ENCODE results near the gene PHF14.
"Not testable (repeated sequence)": the region's sequence is repeated elsewhere in the genome, so short reads cannot be mapped to it uniquely, and the experiment has no call there.

The PHF14 gene

GRCh38 chr7:10973942-10974911 lies 555 bp downstream of the PHF14 start:
- in situ Hi-C loops (cut with HindIII; ENCODE audit: low sequenced_read_pairs) = no loop called here

DNA sequence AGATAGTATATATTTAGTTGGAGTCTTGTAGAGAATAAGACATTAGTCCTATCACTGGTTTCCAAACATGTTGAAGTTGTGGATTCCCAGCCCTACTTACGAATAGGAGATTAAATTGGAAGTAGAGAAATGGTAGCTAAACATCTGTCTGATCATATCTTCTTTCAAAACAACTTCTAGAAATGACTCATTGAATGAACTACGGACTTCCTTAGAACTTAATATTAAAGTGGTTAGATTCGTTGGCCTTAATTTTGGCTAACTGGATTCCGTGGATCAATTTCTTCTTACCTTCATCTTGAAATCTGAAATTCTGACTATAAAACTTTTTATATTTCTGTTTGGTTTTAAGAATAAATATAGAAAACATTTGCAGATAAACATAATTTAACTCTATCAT lies 3.4 kb downstream of the PHF14 start:
- in situ Hi-C loops (cut with HindIII; ENCODE audit: low sequenced_read_pairs) = no loop called here

GRCh38 chr7:10981317-10981716 lies 7.6 kb downstream of the PHF14 start:
- in situ Hi-C loops (cut with HindIII; ENCODE audit: low sequenced_read_pairs) = no loop called here

GRCh38 chr7:10990748-10991147 lies 17.1 kb downstream of the PHF14 start:
- in situ Hi-C loops (cut with HindIII; ENCODE audit: low sequenced_read_pairs) = not testable (repeated sequence)

DNA sequence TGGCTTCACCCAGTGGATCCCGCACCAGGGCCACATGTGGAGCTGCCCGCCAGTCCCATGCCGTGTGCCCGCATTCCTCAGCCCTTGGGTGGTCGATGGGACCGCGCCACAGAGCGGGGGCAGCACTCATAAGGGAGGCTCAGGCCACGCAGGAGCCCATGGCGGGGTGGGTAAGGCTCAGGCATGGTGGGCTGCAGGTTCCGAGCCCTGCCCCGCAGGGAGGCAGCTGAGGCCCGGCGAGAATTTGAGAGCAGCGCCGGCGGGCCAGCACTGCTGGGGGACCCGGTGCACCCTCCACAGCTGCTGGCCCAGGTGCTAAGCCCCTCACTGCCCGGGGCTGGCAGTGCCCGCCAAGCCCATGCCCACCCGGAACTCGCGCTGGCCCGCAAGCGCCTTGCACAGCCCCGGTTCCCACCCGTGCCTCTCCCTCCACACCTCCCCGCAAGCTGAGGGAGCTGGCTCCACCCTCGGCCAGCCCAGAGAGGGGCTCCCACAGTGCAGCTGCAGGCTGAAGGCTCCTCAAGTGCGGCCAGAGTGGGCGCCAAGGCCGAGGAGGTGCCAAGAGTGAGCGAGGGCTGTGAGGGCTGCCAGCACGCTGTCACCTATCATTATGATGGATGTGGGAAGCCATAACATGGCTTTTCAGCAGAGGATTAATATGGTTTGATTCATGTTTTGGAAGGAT lies 22.0 kb downstream of the PHF14 start:
- in situ Hi-C loops (cut with HindIII; ENCODE audit: low sequenced_read_pairs) = not testable (repeated sequence)

DNA sequence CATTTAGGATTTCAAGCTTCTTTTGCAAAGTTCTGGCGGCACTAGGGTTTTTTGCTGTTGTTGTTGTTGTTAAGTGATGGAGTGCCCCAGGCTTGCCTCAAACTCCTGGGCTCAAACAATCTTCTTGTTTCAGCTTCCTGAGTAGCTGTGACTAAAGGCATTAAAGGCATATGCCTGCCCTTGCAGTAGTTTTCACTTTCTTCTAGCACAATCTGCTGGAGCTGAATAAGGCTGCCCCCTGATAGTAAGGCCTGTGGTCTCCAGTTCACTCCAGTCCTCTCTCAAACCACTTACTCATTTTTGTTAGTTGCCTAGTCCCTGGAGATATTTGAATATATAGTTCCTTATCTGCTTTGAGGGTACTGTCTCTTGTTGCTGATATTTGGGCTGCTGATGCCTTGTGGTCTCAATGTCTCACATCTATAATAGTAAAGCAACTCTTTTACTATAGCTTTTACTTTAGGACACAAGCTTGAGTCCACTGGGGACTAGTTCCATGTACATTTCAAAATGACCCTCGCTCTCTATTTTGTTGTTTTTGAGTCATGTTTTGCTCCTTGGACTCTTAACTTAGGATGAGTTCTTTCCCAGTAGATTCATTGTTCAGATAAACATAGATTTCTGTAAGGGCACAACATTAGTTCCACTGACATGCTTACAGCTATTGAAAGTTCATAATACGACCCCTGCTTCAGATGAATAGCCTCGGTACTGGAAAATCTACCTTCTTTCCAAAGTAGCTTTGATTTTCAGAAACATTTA lies 25.5 kb downstream of the PHF14 start:
- in situ Hi-C loops (cut with HindIII; ENCODE audit: low sequenced_read_pairs) = no loop called here

DNA sequence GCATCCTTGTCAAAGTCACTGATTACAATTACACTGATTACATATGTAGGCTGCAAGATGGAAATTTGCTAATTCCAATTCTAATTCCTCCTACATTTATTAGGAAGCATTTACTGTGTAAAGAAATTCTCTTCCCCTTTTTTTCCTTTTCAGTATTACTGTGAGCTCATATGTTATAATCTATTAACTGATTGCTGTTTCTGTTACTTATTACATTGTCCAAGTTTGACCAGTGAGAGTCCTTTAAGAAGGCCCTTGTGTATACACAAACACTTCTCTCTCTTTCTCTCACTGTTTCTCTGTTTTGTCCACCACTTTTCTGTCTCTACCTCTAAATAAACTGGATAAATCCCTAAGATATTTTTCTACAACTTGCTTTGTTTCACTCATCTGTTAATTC lies 31.5 kb downstream of the PHF14 start:
- in situ Hi-C loops (cut with HindIII; ENCODE audit: low sequenced_read_pairs) = no loop called here

GRCh38 chr7:11006291-11006690 lies 32.6 kb downstream of the PHF14 start:
- in situ Hi-C loops (cut with HindIII; ENCODE audit: low sequenced_read_pairs) = no loop called here

GRCh38 chr7:11009631-11010030 lies 36.0 kb downstream of the PHF14 start:
- in situ Hi-C loops (cut with HindIII; ENCODE audit: low sequenced_read_pairs) = no loop called here

DNA sequence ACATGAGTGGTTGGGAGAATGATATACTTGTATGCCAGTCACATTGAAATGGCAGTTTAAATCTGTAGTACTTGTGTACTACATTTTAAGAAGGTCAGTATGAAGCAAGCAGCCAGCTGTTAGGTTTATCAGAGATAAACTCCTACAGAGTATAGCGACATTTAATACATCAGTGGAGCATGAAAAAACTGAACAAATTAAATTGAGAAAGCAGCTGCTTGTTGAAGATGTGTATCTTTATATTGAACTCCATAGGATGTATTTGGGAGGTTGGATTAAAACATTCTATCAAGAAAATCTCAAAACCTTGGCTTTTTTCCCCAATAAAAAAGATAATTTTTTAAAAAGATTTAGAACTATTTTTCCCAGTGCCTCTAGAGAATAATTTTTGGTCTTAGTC lies 47.8 kb downstream of the PHF14 start:
- in situ Hi-C loops (cut with HindIII; ENCODE audit: low sequenced_read_pairs) = no loop called here

- in situ Hi-C loops (cut with HindIII; ENCODE audit: low sequenced_read_pairs) = no loop called here
Measured at GRCh38 chr7:11026452-11027359, 53.0 kb downstream of the PHF14 start.

- in situ Hi-C loops (cut with HindIII; ENCODE audit: low sequenced_read_pairs) = no loop called here
Measured at GRCh38 chr7:11035661-11036060, 62.0 kb downstream of the PHF14 start.

- in situ Hi-C loops (cut with HindIII; ENCODE audit: low sequenced_read_pairs) = no loop called here
Measured at GRCh38 chr7:11039974-11040373, 66.3 kb downstream of the PHF14 start.

- in situ Hi-C loops (cut with HindIII; ENCODE audit: low sequenced_read_pairs) = no loop called here
Measured at GRCh38 chr7:11054033-11054432, 80.4 kb downstream of the PHF14 start.

GRCh38 chr7:11060893-11061292 lies 87.2 kb downstream of the PHF14 start:
- in situ Hi-C loops (cut with HindIII; ENCODE audit: low sequenced_read_pairs) = no loop called here

- in situ Hi-C loops (cut with HindIII; ENCODE audit: low sequenced_read_pairs) = no loop called here
Measured at GRCh38 chr7:11062110-11062509, 88.4 kb downstream of the PHF14 start.

- in situ Hi-C loops (cut with HindIII; ENCODE audit: low sequenced_read_pairs) = no loop called here
Measured at GRCh38 chr7:11069591-11069990, 95.9 kb downstream of the PHF14 start.

DNA sequence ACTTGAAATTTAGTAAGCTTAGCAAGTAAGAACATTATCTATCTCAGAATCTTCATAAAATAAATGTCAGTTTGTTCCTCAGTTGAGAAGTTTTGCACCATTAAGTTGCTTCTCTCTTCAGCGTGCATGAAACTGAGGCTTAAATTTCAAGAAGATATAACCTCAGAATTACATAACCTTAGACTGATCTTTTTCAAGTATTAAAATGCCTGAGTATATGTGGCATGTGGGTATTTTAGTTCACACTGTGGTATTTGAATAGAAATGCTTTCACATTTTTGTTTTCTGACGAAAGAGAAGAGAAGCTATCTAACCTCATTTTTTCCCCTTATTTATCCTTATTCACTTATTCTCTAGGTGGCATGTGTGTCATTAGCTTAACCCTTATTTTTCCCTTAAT lies 104.1 kb downstream of the PHF14 start:
- in situ Hi-C loops (cut with HindIII; ENCODE audit: low sequenced_read_pairs) = no loop called here

GRCh38 chr7:11078247-11078834 lies 104.7 kb downstream of the PHF14 start:
- in situ Hi-C loops (cut with HindIII; ENCODE audit: low sequenced_read_pairs) = no loop called here

- in situ Hi-C loops (cut with HindIII; ENCODE audit: low sequenced_read_pairs) = no loop called here
Measured at GRCh38 chr7:11079907-11080306, 106.2 kb downstream of the PHF14 start.

Data from endothelial cell of hepatic sinusoid (primary cell).